GM20431 (cell line): ENCODE results near the gene PLXNA3.

Experiments used
- in situ Hi-C: fragments of 300-500 bp; cut with MseI, MboI; formaldehyde crosslinking; loops from one replicate; pipeline ENCODE4 v1.15.0; 2020; ENCODE audit warnings: low sequenced_read_pairs; ENCODE audit not compliant: unreplicated experiment

Gene PLXNA3

DNA sequence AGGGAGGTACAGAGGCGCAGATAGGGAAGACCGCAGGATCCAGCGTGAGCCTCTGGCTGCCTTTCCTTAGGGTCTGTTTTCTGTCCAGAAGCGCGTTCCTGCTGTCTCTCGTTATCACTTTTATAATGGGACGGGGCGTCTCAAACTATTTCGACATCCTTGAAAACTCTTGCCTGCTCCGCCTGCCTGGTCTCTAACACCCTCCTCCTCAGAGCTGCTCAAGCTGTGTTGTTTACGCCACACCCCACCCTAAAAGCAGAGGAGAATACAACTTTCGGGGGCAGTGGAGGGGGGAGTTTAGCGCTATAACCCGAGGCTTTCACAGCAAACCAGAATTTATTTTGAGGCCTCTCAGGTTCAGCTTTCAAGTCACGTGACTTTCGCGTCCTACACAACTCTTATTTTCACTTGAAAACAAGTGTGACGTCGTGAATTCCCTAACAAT is 58.6 kb downstream of the PLXNA3 start:
- in situ Hi-C loops = no loop called here

GRCh38 chrX:154517101-154517781 is 59.2 kb downstream of the PLXNA3 start:
- in situ Hi-C loops = no loop called here

DNA sequence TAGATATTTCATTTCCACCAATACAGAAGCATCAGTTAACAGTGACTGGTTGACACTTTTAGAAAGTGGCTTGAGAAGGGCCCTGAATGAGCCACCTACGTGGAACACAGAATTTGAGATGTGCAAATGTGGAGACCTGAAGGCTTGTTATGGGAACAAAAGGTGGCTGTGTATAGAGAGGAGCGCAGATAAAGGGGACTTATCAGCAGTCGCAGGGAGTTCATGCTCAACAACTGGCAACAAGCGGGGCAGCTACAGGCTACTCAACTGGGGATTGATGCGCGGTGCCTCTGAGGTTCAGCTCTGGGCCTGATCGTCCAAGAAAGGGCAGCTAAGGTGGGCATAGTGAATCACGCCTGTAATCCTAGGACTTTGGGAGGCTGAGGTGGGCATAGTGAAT is 61.3 kb downstream of the PLXNA3 start:
- in situ Hi-C loops = no loop called here

DNA sequence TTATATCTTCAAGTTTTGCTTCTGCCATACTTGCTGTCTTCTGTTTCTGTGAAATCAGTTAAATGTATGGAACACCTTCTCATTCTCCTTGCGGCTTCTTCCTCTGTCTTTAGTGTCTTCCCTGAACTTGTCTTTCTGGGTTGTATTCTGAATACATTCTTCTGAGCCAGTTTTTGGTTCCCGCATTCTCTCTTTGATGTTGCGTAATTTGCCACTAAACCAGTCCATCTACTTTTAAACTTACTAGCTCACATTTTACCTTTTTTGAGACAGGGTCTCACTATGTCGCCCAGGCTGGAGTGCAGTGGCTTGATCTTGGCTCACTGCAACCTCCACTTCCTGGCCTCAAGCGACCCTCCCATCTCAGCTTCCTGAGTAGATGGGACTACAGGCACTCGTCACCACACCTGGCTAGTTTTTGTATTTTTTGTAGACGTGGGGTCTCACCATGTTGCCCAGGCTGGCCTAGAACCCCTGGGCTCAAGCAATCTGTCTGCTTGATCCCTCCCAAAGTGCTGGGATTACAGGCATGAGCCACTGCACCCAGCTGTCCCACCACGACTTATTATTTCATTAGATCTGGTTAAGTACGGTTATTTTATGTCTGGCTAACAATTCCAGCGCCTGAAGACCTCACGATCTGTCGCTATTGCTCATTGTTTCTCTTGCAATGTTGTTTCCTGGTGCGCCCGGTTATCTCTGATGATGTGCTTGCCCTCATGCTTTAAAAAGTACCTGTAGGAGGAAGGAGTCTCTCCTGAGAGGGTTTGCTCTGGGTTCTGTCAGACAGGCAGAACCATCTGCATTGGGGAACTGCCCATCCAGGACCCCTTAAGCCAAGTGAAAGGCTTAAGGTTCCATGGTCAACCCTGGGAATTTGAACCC is 67.8 kb downstream of the PLXNA3 start:
- in situ Hi-C loops = no loop called here

- in situ Hi-C loops = no loop called here
Observed at GRCh38 chrX:154526901-154527675, 69.0 kb downstream of the PLXNA3 start.
